Fibroblast of gingiva (primary cell): ENCODE results near the gene B4GALT2.

Experiments used
- DNase-seq: peaks from one replicate; pipeline ENCODE4 v3.0.0-alpha.2; 2011; ENCODE audit warnings: low read depth

Gene B4GALT2

DNA sequence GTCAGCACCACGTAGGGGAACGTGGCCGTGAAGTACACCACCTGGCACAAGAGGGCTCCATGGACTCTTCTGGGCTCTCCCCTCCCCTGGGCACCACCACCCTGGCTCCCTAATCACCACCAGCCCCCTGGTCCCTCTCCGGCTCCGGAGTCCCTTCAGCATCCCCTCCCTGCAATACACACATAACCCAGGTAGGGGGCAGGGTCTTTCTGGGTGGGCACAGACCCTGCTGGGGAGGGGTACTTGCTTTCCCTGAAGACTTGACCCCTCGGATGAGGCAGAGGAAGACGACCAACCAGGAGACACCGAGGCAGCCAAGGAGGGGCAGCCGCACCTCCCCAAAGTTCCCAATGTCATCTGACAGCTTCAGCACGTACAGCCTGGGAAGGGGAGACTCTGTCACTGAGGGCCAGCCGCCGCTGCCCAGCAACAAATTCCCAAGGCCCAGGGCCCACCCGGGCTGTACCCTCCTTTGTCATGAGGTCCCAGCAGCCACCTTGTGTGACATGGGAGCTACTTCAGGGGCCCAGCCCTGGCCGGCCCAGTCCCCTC lies 23.7 kb downstream of the B4GALT2 start:
- DNase-seq, result no peak

- no peak for DNase-seq
Measured at GRCh38 chr1:44008259-44008658, 29.2 kb downstream of the B4GALT2 start.

- no peak for DNase-seq
Measured at GRCh38 chr1:44010935-44011471, 32.0 kb downstream of the B4GALT2 start.

- no peak for DNase-seq
Measured at GRCh38 chr1:44012404-44012803, 33.4 kb downstream of the B4GALT2 start.

DNA sequence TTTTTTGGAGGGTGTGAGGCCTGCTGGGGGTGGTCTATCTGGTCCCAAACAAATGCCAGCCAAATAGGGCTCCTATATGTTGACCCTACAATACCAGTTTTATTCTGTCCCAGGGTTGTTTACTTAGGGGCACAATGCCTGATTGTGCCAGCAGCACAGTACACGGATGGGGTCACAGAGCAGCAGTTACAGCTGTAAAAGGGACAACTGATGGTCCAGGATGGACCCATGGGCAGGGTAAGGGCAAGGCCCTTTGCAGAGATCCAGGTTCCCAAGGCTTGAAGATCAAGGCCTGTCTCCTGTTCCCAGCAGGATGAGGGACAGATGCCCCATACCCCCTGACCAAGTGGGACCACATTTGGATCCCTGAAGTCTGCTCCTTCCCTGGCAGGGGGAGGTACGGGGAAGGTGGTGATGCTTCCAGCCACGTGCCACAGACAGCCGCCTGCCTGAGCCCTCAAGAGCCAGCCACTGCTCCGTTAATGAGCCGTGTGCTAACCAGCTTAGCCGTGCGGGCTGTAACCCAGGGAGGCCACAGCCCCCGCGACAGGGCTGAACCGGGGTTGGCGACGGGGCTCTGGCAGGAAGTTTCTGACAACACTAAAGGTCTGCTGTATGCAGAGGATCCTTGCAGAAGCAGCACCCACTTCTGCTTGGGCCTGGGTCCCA lies 34.1 kb downstream of the B4GALT2 start:
- no peak for DNase-seq

GRCh38 chr1:44013949-44014348 lies 34.9 kb downstream of the B4GALT2 start:
- DNase-seq, result no peak

DNA sequence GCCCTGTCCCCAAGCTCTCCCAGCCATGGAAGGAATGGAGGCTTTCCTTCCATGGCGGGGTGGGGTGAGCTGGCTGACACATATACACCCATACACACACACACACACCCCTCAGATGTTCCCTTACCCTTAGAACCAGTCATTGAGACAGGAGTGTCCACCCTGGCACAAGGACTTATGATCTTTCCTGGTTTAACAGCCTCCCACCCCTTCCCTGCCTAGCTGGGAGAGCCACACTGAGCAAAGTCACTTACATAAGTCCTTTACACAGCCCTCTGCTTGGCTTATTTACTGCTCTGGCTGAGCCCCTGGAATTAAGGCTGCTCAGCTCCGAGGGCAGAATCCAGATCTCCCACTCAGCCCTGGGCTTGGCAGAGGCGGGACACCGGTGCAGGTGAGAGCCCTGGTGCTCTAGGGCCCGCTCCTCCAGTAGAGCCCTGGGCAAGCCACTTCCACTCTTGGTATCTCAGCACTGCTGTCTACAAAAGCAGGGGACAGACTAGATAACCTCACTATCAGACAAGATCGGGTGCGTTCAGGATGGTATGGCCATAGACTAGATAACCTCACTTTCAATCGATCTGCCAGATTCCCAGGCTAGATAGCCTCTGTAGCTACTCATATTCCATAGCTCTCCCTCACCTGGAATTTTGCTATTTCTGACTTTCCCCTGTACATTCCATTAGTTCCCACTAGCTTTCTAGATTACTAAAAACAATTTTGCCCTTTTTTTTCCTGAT lies 35.5 kb downstream of the B4GALT2 start:
- DNase-seq, result no peak

- no peak for DNase-seq
Measured at GRCh38 chr1:44015206-44015605, 36.2 kb downstream of the B4GALT2 start.

GRCh38 chr1:44016041-44016889 lies 37.3 kb downstream of the B4GALT2 start:
- no peak for DNase-seq

DNA sequence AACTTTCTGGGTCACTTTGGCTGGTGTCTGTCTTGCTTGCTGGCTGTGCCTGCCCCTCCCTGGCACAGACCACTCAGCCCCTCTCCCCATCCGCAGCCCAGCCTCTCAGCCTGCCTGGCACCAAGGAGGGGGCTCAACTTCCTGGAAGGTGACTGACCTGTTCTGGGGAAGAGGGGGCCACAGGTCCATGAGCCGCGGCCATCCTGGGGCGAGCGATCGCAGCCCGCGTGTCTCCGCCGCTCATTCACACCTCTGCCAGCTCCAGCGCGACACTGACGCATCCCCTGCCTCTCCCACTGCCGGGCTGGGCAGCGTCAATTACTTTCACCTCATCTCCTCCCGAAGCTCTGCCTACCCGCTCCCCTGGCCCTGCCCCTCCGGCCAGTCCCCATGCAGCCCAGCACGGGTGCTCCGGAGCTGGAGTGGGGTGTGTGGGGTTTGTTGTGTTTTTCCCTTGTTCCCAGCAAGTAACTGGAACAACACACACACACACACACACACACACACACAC lies 37.9 kb downstream of the B4GALT2 start:
- DNase-seq, result no peak

- no peak for DNase-seq
Measured at GRCh38 chr1:44019466-44019948, 40.5 kb downstream of the B4GALT2 start.

DNA sequence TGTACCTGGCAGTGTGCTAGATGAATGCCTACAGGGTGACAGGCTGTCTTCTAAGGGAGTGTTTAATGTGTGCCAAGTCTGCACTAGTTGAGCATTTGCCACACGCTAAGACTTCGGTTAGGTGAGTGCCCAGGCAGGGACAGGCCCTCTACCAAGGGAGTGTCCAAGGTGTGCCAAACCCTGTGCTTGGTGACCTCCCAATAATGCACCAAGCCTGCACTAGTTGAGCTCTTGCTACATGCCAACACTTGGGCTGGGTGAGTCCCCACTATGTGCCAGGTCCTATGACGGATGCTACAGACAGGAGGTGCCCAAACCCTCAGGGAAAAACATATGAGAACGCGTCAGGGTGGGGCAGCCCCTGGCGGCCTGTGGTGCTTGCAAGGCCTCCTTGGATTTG lies 41.5 kb downstream of the B4GALT2 start:
- no peak for DNase-seq

DNA sequence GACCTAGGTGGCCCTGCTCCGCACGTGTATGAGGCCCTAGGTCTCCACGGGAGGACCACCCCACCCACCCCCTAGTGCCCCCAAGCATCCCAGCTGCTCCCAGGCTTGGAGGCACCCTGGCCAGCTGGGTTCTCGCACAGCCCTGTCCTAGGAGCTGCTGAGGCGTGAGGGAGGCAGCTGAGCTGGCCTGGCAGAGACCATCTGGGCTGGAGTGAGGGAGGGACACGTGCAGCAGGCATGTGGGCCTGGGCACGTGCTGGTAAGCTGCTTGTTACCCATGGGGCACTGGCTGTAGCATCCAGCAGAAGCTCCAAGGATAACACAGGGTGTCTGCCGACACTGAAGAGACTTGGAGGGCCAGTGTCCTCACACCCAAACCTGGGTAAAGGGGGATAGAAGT lies 42.1 kb downstream of the B4GALT2 start:
- DNase-seq, result no peak

DNA sequence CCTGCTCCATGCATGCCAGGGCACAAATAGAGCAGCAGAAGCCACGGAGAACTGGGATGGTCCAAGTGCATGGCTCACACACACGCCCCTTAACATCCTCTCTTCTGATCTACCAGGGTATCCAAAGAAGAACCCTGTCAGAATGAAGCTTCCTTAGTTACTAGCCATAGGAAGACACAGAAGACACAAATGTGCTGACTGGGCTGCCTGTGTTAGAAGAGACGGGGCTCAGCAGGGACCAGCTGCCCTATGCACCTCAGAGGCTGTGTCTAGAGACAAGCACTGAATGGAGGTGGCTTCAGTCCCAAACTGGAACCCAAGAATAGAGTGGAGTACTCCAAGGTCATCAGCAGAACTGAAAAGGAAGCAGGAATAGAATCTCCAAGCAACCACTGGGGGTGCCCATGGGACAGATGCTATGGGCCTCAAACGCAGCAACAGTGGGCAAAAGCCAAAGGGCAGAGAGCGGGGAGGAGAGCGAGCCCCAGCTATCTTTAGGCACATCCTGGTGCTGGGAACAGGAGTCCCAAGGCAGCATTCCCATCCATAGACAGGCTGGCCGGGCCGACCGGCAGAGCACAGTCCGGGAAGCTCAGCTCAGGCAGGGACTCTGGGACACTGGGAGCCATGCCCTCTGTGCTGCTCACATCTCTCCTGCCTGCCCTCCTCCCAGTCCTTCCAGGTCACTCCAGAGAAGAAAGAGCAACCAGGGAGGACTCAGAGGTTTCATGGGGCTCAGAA lies 42.7 kb downstream of the B4GALT2 start:
- no peak for DNase-seq

DNA sequence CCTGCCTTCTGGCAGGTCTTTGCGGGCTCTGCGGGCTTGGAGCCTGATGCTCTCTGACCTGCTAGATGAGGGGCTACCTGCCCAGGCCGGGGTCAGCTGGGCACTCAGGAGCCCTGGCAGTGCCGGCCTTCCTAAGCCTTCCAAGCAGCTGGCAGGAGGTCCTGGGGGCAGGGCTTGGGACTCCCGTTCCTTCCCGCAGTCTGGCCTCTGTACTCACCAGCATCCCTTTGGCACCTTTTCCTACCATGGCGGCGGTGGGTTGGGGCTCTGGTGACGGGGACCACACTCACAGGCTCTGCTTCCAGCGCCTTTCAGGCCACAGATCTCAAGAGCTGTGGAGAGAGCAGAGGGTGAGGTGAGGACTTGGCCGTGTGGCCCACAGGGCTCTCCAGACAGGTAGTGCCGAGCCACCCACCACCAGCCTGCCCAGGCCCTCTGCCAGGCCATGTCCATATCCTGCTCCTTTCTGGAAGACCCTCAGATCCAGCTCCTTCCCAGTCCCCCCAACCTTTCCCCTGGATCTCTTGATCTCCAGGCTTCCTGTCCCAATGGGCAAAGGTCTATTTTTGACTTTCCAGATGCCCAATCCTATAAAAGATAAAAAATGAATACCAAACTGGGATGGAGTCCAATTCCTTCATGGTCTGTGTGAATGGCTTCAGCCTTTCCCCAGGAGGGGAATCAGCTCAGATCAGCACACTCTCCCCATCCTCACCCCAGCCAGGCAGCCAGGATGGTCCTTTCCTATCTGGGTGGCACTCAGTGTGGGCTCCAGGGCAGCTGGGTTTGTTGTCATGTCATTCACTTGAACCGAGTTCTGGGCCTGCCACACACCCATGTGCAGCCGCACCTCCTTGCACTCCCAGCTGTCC lies 45.3 kb downstream of the B4GALT2 start:
- no peak for DNase-seq

DNA sequence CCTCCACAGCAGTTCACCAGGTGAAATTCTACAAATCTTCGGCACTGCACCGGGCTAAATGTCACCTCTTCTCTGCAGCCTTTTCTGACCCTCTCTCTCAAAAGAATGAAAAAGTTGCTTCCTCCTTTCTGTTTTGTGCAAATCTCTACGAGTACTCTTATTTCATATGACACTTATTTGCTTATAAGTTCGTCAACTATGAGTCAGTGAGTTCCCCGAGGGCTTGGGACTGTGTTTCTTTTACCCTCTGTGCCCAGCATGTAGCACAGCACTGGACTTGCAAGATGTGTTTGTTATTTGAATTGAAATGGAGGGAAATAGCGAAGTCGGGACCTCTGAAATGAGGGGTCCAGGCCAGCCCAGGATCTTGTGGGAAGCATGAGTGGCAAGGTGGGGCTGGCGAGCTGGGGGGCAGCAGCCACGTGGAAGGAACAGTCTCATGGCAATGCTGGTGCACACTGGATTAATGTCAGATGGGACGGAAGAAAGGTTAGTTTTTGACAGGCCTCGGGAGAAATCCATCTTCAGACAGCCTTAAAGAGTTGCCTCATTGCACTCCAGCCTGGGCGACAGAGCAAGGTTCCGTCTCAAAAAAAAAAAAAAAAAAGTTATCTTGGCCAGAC lies 46.0 kb downstream of the B4GALT2 start:
- peak; percentile 29 for DNase-seq

DNA sequence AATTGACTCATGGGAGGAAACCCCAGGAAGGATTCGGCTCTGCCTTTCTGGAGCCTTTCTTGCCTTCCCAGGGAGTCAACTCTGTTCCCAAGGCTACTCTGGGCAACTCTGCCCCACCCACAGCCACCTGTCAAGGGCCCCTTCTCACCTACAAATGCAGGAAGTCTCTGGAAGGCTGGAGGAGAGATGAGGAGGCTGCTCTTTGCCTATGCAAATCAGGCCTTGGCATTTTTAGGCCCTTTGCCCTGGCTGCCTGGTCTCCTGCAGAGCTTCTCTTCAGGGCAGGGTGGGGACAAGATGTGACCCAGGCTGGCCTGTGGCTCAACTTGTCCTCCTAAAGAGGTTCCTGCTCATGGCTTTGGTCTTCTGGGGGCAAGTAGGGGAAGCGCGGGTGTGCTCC lies 46.8 kb downstream of the B4GALT2 start:
- DNase-seq, result no peak

- no peak for DNase-seq
Measured at GRCh38 chr1:44027320-44027719, 48.3 kb downstream of the B4GALT2 start.

GRCh38 chr1:44029260-44029910 lies 50.4 kb downstream of the B4GALT2 start:
- DNase-seq, result no peak
